ENCODE data around the gene RHOBTB1.

DNA sequence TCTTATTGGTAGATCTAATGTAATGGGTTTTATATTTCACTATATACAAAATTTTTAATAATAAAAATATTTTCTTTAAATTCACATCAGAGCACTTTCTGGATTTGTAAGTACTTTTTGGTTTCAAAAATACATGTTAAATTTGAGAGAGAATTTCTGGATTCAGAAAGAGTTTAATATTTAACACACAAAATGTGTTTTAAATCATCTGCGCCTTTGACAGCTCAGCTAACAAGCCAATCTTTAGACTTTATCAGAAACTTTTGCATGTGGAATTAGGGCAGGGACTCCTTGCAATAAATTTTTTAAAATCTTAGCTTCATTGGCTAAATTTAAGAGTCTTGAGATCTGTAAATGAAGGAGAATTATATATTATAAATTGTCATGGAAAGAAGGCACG lies 32.7 kb upstream of the RHOBTB1 start:
- TF ChIP-seq, protein P1, sequence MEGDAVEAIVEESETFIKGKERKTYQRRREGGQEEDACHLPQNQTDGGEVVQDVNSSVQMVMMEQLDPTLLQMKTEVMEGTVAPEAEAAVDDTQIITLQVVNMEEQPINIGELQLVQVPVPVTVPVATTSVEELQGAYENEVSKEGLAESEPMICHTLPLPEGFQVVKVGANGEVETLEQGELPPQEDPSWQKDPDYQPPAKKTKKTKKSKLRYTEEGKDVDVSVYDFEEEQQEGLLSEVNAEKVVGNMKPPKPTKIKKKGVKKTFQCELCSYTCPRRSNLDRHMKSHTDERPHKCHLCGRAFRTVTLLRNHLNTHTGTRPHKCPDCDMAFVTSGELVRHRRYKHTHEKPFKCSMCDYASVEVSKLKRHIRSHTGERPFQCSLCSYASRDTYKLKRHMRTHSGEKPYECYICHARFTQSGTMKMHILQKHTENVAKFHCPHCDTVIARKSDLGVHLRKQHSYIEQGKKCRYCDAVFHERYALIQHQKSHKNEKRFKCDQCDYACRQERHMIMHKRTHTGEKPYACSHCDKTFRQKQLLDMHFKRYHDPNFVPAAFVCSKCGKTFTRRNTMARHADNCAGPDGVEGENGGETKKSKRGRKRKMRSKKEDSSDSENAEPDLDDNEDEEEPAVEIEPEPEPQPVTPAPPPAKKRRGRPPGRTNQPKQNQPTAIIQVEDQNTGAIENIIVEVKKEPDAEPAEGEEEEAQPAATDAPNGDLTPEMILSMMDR (IDR thresholded peaks at IDR 0.05; ENCODE audit: low read length): no peak
- no peak for TF ChIP-seq EZH2 (IDR thresholded peaks at IDR 0.05; ENCODE audit: borderline replicate concordance, low read length)

Data from OCI-LY1 (cell line).